GM18909 (cell line): ENCODE results near the gene NTRK3.
"Not testable (repeated sequence)": the region's sequence is repeated elsewhere in the genome, so short reads cannot be mapped to it uniquely, and the experiment has no call there.

Source experiments
- ATAC-seq: cut with Tn5 transposase; IDR thresholded peaks from one replicate; pipeline ENCODE4 v1.9.1; 2021; ENCODE audit warnings: mild to moderate bottlenecking; ENCODE audit not compliant: unreplicated experiment, poor library complexity

NTRK3 gene

DNA sequence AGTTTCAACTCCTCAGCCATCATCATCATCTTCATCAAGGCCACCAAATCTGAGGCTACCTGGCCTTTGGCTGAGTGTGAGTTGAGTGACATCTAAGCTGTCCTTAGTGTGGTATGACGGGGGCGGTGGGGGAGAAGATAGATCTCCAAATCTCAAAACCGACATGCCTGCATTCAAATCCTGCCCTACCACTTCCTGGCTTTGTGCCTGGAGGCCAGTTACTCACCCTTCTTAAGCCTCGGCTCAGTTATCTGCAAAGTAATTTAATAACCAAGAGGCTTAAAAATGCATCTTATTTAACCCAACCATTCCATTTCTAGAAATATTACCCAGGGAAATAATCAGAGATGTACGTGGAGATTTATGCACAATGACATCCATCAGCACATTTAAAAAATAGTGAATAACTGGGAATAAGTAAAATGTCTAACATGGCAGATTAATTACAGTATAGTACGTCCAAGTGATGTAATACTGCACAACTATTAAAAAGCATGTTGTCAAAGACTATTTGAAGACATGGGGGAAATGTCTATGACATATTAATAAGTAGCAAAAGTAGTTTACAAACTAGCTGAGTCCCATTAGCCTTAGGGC, 167.4 kb downstream of the NTRK3 start:
- ATAC-seq = no peak

GRCh38 chr15:88083811-88084760, 172.5 kb downstream of the NTRK3 start:
- no peak for ATAC-seq

DNA sequence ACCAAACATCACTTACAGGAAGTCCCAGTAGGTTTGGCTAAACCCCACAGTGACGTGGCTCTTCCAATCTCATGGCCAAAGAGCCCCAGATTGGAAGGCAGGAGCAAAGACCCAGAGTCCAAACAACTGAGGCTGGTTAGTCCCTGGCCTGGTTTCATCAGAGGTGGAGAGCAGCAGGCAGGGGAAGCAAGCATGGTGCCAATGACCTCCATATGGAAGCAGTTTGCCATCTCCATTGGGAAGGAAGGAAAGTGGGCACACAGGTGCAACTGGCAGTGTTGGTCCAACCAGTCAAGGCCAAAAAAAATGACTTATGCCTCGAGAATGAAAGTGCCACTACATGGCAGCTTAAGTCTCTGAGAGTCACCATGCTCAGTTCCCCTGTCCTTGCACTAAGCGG, 175.9 kb downstream of the NTRK3 start:
- ATAC-seq = no peak

DNA sequence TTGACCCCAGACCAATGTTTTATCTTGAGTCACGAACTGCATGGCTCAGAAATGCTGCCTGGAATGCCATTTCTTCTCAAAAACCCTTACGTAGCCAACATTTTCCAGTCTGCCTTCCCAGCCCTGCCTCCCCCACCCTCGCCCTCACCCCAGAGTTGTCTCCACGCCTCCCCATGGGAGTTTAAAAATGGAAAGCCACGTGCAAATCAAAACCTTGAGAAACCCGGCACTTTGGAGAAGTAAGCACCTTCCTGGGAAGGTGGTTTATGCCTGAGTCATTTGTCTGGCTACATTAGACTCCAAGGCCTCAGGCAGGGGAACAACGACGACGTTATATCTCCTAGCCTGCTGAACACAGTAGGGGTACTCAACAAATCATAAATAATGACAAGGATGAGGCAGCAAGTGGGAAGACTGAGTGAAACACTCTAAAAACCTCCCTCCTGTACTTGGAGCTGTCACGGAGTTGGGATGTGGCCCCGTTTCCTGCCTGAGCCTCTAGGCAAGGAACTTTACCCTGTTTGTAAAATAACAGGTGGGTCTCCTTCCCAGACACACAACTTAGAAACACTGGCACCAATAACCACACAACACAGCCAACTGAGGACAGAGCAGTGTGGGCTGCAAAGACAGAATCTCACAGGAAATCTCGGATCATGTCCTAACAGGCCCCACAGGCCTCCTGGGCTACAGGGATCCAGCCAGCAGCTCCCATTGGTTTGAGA, 179.1 kb downstream of the NTRK3 start:
- ATAC-seq = no peak

GRCh38 chr15:88076328-88076727, 180.2 kb downstream of the NTRK3 start:
- ATAC-seq = no peak

- no peak for ATAC-seq
These were observed 181.4 kb downstream of the NTRK3 start for GRCh38 chr15:88075102-88075501.

DNA sequence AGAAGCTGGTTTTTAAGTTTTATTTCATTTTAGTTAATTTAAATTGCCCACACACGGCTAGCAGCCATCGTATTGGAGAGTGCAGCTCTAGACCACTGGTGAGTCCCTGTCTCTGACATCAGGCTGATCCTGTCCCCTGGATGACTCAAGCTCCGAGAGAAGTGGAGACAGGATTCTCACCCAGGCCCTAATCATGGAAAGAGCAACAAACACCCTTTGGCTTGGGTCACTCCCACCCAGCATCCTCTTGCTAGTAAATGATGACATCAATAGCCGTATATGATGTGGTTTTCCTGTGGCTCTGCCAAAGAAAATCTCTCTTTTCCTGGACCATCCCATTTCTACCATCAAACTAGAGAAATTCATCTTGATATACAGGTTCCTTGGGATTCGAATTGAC, 182.2 kb downstream of the NTRK3 start:
- no peak for ATAC-seq

- ATAC-seq = no peak
These were observed 183.2 kb downstream of the NTRK3 start for GRCh38 chr15:88073391-88073691.

DNA sequence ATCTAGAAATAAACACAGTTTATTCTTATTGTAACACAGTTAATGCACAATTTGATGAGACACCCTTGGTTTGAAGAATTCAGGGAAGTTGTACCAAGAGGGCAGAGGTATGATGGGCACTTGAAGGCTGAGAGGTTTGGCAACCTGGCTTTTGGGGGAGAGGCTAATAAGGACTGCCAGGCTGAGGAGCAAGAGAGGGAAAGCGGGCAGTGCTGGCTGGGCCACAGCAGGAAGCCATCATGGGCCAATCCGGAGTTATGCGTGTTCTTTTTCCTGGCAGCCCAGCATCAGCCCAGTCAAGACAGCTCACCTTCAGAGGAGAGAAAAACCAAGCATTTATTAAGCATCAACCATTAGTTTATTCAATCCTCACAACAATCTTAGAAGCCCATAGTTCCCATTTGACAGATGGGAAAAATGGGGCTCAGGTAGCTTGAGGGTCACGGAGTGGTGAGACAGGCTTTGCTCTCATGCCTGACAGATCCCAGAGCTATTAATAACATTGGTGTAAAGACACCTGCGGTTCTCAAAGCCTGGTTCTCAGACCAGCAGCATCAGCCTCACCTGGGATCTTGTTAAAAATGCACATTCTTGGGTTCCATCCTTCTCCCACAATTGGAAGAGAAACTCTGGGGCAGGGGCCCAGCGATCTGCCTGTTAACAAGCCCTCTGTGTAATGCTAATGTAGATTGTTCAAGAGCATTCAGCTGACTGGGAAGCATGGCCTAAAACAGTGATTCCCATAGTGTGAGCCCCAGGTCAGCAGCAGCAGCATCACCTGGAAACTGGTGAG, 183.7 kb downstream of the NTRK3 start:
- ATAC-seq = no peak

- not testable (repeated sequence) for ATAC-seq
These were observed 184.4 kb downstream of the NTRK3 start for GRCh38 chr15:88072133-88072532.

- no peak for ATAC-seq
These were observed 185.4 kb downstream of the NTRK3 start for GRCh38 chr15:88071141-88071540.

- ATAC-seq = no peak
These were observed 187.0 kb downstream of the NTRK3 start for GRCh38 chr15:88069561-88069960.

- ATAC-seq = no peak
These were observed 189.2 kb downstream of the NTRK3 start for GRCh38 chr15:88067331-88067685.

DNA sequence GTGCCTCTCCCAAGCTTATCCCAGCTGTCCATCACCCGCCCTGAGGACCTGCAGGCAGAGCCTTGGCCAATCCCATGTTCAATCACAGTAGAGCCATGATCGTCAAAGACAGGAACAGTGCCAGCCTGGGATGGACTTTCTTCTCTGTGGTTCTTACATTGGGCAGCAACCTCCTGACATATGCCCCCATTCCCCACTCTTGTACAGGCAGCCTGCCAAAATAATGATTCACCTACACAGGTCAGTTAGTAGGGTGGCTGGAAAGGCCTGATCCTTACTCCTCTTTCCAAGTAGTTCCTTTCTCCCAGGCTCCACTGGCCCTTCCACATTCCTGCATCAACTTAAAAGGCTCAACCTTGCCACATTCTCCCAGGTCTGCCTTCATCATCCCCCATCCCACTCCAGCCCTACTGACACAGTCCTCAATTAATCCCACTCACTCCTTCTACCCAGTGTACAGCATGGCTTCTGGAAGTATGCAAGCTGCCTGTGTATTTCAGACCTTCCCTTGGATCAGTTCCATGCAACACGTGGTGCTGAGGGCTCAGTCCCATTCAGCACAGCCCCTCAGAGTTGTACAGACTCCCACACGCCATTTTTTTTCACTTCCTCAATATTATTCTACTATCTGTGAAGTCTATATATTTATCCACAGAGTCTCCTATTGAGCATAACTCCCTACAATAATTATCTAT, 189.8 kb downstream of the NTRK3 start:
- no peak for ATAC-seq

DNA sequence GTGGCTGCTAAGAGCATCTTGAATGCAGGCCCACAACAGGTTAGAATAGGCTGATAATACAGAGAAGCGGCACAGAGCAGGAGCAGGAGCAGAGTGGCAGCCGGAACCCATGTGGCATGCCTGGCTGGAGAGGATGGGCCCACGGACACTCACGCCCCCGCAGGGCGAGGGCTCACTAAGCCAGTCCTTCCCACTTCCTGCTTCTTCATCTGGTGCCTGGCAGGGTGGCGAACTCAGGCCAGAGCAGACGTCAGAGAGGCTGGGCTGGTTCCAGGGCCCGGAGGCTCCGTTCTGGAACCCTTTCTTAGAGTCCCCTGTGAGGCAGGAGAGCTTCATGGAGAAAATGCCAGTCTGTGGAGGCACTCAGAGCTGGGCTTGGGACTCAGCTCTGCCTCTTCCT, 195.1 kb downstream of the NTRK3 start:
- no peak for ATAC-seq

DNA sequence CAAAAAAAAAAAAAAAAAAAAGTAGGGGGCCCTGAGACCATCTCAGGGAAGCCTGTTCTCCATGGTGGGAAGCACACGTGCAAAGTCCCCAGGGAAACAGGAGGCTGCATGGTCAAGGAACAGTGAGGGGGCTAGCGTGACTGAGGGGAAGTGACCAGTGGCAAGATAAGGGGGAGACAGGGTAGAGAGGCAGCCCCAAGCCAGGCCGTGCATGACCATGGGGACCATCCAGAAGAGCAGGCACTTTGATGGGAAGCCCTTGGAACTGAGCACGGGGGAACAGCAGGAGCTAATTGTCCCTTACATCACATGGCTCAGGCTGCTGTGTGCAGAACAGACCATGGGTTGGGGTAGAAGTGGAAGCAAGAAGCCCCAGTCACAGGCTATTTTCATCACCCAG, 196.2 kb downstream of the NTRK3 start:
- no peak for ATAC-seq

GRCh38 chr15:88057836-88058235, 198.7 kb downstream of the NTRK3 start:
- no peak for ATAC-seq

GRCh38 chr15:88049506-88049905, 207.0 kb downstream of the NTRK3 start:
- peak; percentile 86 for ATAC-seq

GRCh38 chr15:88048755-88049154, 207.8 kb downstream of the NTRK3 start:
- no peak for ATAC-seq

- ATAC-seq = no peak
These were observed 208.3 kb downstream of the NTRK3 start for GRCh38 chr15:88048237-88048636.
